HCT116 (cell line): ENCODE results near the gene NUP133.

Experiments
- CTCF ChIP-seq, 3 experiments: fragments of 200-600 bp in 1 of 3; sonication (generic) in 1 of 3; IDR thresholded peaks in 2 of 3; conservative IDR thresholded peaks in 1 of 3; 2 replicates each; pipeline ENCODE4 v1.5.1; 2012 to 2017; ENCODE audit warnings: low read depth in 2 of 3, low read length in 2 of 3, antibody characterized with exemption in 1 of 3, borderline replicate concordance in 1 of 3, control low read depth in 1 of 3, mild to moderate bottlenecking in 1 of 3, mixed read lengths in 1 of 3, mixed run types in 1 of 3, moderate library complexity in 1 of 3; ENCODE audit not compliant: insufficient read depth in 1 of 3
- POLR2AphosphoS5 ChIP-seq: IDR thresholded peaks from 2 replicates; pipeline ENCODE4 v1.6.1; 2011; ENCODE audit warnings: mild to moderate bottlenecking, low read depth, low read length, moderate library complexity
- REST ChIP-seq: IDR thresholded peaks from 2 replicates; pipeline ENCODE4 v1.6.1; 2012; ENCODE audit warnings: low read depth
- YY1 ChIP-seq: IDR thresholded peaks from 2 replicates; pipeline ENCODE4 v1.6.1; 2011; ENCODE audit warnings: low read length, low read depth, moderate library complexity, mild to moderate bottlenecking; ENCODE audit not compliant: insufficient replicate concordance; ENCODE audit errors: extremely low read depth

DNA sequence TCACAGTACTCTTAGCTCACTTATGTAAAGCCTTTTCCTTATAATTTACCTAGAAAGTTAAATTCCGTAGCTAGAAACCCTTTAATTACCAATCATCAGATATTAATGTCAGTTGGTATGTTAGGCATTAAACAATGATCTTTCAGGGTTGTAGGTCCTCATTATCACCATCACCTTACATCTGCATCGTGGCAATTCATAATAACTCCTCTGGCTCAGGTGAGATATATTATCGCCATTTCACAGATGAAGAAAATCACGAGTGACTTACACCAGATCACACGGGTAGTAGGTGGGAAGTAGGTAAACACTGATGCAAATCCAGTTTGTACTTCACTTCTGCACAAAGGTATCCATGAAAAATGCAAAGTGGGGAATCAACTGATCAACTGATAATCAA, 639 bp downstream of the NUP133 start:
- TF ChIP-seq REST (no peak), POLR2AphosphoS5 (no peak), CTCF (IDR thresholded peaks at IDR 0.05 in 2 of 3, conservative IDR thresholded peaks at IDR 0.05 in 1 of 3; ENCODE audit: borderline replicate concordance in 1 of 3, insufficient read depth in 1 of 3, low read depth in 2 of 3, low read length in 2 of 3) (no peak), YY1 (no peak)
